A549 treated with RU486 at 1 μM for 4 hours (cell line): ENCODE data around the gene WFIKKN2. TPM values are rescaled to one million over a fixed set of nuclear protein-coding genes. Genes with fewer than 3 reads are reported as not detected.

Experiments used
- total RNA-seq: library from RNA; stranded (reverse); fragments of 200-300 nt; extraction: Qiagen RNA extraction; gene quantifications from 5 replicates; pipeline ENCODE4 v1.2.3, GENCODE V29; 2022; ENCODE audit warnings: low read depth

The WFIKKN2 gene
- total RNA-seq, result 0.03 to 0.07 TPM in 2 of 5 replicates, not detected in the others

DNA sequence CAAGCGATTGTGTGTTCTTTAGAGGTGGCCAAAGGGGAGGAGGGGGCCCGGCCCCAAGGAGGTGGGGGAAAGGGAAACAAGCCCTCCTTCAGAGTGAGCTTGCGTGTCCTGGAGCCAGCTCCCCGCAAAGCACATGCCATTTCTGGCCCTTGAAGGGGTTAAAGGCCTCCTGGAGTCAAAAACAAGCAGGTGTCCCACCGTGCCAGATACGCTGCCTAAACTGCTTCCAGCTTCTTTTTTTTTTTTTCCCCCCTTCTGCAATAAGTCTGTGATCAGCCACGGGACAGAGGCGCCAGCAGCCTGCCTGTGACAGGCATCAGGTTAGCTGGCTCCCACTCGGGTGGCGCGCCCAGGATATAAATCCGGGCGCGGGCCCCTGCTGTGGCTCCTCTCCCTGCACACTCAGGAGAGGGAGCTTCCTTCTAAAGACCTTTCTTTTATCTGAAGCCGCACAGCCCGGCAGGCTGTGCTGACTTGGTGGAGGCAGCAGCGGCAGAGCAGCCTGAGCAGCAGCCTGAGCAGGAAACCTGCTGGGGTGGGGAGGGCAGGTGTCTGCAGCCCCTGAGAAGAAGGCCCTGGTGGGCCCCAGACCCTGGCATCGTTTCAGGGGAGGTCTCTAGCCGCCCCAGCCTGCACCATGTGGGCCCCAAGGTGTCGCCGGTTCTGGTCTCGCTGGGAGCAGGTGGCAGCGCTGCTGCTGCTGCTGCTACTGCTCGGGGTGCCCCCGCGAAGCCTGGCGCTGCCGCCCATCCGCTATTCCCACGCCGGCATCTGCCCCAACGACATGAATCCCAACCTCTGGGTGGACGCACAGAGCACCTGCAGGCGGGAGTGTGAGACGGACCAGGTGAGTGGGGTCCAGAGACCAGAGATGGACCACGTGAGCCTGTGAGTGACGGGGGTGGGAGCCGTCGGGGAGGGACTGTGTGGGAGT is at the start of gene WFIKKN2:
Gene WFIKKN2, plus strand, starts transcription at position 286 of the 934 bp plus-strand sequence. Its CDS starts 352 bp downstream, at position 638.

DNA sequence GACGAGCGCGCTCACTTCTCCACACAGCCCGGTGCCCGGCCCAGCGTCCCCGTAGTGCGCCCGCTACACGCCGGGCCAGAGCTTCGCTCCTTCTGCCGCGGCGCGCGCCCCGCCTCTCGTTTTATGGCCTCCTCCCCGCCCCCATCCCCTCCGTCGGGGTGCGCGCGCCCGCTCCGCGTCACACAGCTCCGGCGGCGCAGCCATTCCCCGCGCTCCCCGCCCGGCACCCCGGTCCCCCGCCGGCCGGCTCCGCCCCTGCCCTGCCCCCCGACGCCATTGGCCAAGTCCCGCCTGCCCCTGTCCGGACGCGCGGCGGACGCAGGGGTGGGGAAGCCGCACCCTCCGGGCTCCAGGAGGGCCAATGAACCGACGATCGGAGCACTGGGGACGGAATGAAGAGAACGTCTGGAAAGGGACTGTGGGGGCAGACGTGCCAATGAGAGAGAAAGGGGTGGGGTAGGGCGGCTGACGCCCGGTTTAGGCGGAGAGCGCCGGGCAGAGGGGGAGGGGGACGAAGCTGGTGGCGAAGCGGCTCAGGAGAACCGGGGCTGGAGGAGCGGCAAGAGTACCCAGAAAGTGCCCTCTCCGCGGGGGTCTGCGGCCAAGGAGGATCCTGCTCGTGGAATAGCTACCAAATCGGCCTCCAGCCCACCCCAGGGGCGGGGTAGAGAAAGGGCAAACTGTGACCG is 31.0 kb downstream of the WFIKKN2 start, which contains the start of gene TOB1:
Gene TOB1, minus strand, starts transcription at position 94 of the 689 bp plus-strand sequence. CDS start 2,337 bp downstream, outside the sequence.

Other genes with a start within 250 kb of the WFIKKN2 start
- gene ABCC3, start 200.7 kb upstream of the WFIKKN2 start, total RNA-seq, result 111 to 157 TPM (median 133 TPM) in 5 replicates
- 42.5 to 52.6 TPM (median 48.5 TPM) in 5 replicates for gene ANKRD40, start 127.7 kb upstream of the WFIKKN2 start, total RNA-seq
- 66.5 to 129 TPM (median 101 TPM) in 5 replicates for gene LUC7L3, start 116.0 kb upstream of the WFIKKN2 start, total RNA-seq
- gene ANKRD40CL, start 68.1 kb upstream of the WFIKKN2 start, total RNA-seq, result not detected in 5 replicates
- 79.5 to 97.3 TPM (median 81.4 TPM) in 5 replicates for gene TOB1, start 30.8 kb downstream of the WFIKKN2 start, total RNA-seq